HepG2 (cell line): ENCODE data around the gene TMEM229A.

ENCODE experiments used
- CTCF ChIP-seq: sonication (generic); formaldehyde crosslinking; IDR thresholded peaks from 2 replicates; pipeline ENCODE4 v1.5.0; 2020; ENCODE audit warnings: mild to moderate bottlenecking, missing genetic modification reagents, moderate library complexity
- FIP1L1 ChIP-seq: fragments of 200-400 bp; formaldehyde crosslinking; IDR thresholded peaks from 2 replicates; pipeline ENCODE4 v1.6.1; 2018; ENCODE audit warnings: low read depth, mild to moderate bottlenecking, low read length, moderate library complexity, borderline replicate concordance; ENCODE audit not compliant: insufficient read depth

- TF ChIP-seq FIP1L1: no peak
- TF ChIP-seq CTCF (CRISPR knock-in tag): no peak
Observed at GRCh38 chr7:123995617-123996326, 37.1 kb downstream of the TMEM229A start.
